H54 (cell line): ENCODE data around the gene SCARB1.
"Not testable (repeated sequence)": the region's sequence is repeated elsewhere in the genome, so short reads cannot be mapped to it uniquely, and the experiment has no call there.

Source experiments
- DNase-seq: peaks from one replicate; pipeline ENCODE4 v3.0.0; 2011; ENCODE audit warnings: low spot score, mixed read lengths; ENCODE audit not compliant: insufficient read length
- FAIRE-seq: peaks from 3 replicates; lab custom pipeline; 2011; peaks lifted over from hg19 to GRCh38; lab: Jason Lieb, UNC
- POLR2A ChIP-seq: IDR thresholded peaks from 2 replicates; pipeline ENCODE4 v1.6.1; 2011; ENCODE audit warnings: low read depth, mild to moderate bottlenecking, low read length

Gene SCARB1

GRCh38 chr12:124863416-124864325, at the start of gene SCARB1:
Gene SCARB1 (minus strand): TSS chr12:124863864. CDS start chr12:124863720, 144 bp downstream.
- no peak; the same call in none of the 2 replicates for TF ChIP-seq POLR2A
- FAIRE-seq: no peak
- DNase-seq: peak; percentile 87

GRCh38 chr12:124912529-124913287, 49.0 kb upstream of the SCARB1 start:
- FAIRE-seq: not testable (repeated sequence)

GRCh38 chr12:124911521-124911920, 47.9 kb upstream of the SCARB1 start:
- not testable (repeated sequence) for DNase-seq, FAIRE-seq

More at GRCh38 chr12:124912529-124913287, 49.0 kb upstream of the SCARB1 start:
- DNase-seq: not testable (repeated sequence)

- no peak for TF ChIP-seq POLR2A
- DNase-seq (no peak), FAIRE-seq (no peak)
These were observed 47.2 kb upstream of the SCARB1 start for GRCh38 chr12:124910561-124911478.

GRCh38 chr12:124909831-124910560, 46.3 kb upstream of the SCARB1 start:
- FAIRE-seq (no peak), DNase-seq (no peak)
- no peak for TF ChIP-seq POLR2A

- TF ChIP-seq POLR2A: no peak
- no peak for DNase-seq
- FAIRE-seq: peak; percentile 36
These were observed 43.1 kb upstream of the SCARB1 start for GRCh38 chr12:124906606-124907261.

GRCh38 chr12:124904306-124905098, 40.8 kb upstream of the SCARB1 start:
- DNase-seq: peak; percentile 76
- TF ChIP-seq POLR2A: no peak
- FAIRE-seq: peak; percentile 89

GRCh38 chr12:124902916-124903315, 39.3 kb upstream of the SCARB1 start:
- no peak for TF ChIP-seq POLR2A
- DNase-seq (no peak), FAIRE-seq (no peak)

GRCh38 chr12:124901003-124901402, 37.3 kb upstream of the SCARB1 start:
- TF ChIP-seq POLR2A: no peak
- FAIRE-seq (no peak), DNase-seq (no peak)

- DNase-seq, FAIRE-seq: not testable (repeated sequence)
These were observed 36.7 kb upstream of the SCARB1 start for GRCh38 chr12:124900345-124900795.

- no peak for DNase-seq
- TF ChIP-seq POLR2A: no peak
- no peak for FAIRE-seq
These were observed 35.2 kb upstream of the SCARB1 start for GRCh38 chr12:124898923-124899294.
